Kidney epithelial cell (primary cell): ENCODE results near the gene ARSH. TPM values are rescaled to one million over a fixed set of nuclear protein-coding genes. Genes with fewer than 3 reads are reported as not detected.

Experiments
- DNase-seq: peaks from one replicate; pipeline ENCODE4 v3.0.0-alpha.2; 2010; ENCODE audit warnings: low read depth
- H3K27me3 ChIP-seq: 2 replicates; pipeline ENCODE4 v1.6.0; 2011; ENCODE audit warnings: low read length; ENCODE audit not compliant: control insufficient read depth, insufficient read depth
- H3K36me3 ChIP-seq: 2 replicates; pipeline ENCODE4 v1.5.1; 2011; ENCODE audit warnings: low read length; ENCODE audit not compliant: control insufficient read depth, insufficient read depth
- H3K4me3 ChIP-seq: 2 replicates; pipeline ENCODE4 v1.5.1; 2011; ENCODE audit warnings: low read depth, mild to moderate bottlenecking, control low read depth, low read length
- total RNA-seq: library from RNA; depleted of rRNA; stranded (reverse); fragments of >200 nt; gene quantifications from 2 replicates; pipeline ENCODE4 v1.2.3, GENCODE V29; 2015
- TF ChIP-seq, protein P1 (sequence below): IDR thresholded peaks from 2 replicates; pipeline ENCODE4 v1.5.1; 2011; ENCODE audit warnings: mild to moderate bottlenecking, moderate library complexity, low read length, control low read depth, inconsistent platforms; ENCODE audit not compliant: insufficient read depth, poor library complexity, severe bottlenecking

The ARSH gene
- total RNA-seq, 1 donor from 2014 or later: not detected

DNA sequence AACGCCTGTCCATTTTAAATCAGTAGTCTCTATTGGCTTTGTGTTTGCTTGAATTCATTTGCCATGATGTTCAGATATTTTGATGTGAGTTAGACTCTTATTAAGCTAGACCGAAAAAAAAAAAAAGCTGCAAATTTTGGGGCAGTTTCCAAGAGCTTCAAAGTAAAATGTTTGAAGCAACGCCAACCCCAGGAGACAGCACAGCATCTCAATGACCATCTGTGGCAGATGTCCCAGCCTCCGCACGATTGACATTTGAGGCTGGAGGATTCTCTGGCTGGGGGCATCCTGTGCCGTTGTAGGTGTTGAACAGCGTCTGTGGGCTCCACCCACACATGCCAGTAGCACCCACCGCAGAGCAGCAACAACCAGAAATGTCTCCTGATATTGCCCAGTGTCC, 17.8 kb downstream of the ARSH start:
- Histone ChIP-seq H3K36me3 (no peaks in the 10 kb centered on the region), H3K4me3 (no peak overlapping the region), H3K27me3 (no peaks in the 10 kb centered on the region)
- DNase-seq: no peak
- TF ChIP-seq, protein P1, sequence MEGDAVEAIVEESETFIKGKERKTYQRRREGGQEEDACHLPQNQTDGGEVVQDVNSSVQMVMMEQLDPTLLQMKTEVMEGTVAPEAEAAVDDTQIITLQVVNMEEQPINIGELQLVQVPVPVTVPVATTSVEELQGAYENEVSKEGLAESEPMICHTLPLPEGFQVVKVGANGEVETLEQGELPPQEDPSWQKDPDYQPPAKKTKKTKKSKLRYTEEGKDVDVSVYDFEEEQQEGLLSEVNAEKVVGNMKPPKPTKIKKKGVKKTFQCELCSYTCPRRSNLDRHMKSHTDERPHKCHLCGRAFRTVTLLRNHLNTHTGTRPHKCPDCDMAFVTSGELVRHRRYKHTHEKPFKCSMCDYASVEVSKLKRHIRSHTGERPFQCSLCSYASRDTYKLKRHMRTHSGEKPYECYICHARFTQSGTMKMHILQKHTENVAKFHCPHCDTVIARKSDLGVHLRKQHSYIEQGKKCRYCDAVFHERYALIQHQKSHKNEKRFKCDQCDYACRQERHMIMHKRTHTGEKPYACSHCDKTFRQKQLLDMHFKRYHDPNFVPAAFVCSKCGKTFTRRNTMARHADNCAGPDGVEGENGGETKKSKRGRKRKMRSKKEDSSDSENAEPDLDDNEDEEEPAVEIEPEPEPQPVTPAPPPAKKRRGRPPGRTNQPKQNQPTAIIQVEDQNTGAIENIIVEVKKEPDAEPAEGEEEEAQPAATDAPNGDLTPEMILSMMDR: no peak

DNA sequence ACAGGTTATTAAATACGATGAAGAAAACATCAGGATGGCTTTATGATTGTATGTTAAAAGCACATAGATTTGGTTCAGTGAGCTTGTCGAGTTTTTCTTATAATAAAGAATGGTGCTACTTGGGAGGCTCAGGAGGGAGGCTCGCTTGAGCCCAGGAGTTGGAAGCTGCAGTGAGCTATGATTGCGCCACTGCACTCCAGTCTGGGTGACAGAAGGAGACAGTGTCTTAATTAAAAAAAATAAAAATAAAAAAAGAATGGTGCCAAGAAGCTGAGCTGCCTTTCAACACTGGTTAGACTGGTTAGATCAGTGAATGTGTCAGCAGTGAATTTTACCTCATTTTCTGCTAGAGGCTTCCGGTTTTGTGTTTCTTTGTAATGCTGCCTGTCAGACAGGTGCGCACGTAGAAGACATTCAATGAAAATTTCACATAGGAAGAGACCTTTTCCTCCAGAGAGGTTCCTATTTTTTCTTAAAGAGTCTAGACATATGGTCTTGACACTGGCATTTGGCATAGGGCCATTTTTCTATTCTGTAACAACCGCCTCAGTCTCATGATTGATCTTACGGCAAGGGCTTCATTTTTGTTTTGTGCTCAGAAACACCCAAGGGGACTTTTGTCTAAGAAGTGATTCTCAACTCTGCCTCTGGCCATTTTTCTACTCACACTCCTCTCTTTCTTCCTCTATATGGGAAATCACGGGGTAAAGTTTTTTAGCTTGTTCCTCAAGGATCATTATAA, 19.9 kb downstream of the ARSH start:
- DNase-seq: no peak
- Histone ChIP-seq H3K36me3 (no peaks in the 10 kb centered on the region), H3K4me3 (no peak overlapping the region), H3K27me3 (no peaks in the 10 kb centered on the region)
- TF ChIP-seq, protein P1: no peak

DNA sequence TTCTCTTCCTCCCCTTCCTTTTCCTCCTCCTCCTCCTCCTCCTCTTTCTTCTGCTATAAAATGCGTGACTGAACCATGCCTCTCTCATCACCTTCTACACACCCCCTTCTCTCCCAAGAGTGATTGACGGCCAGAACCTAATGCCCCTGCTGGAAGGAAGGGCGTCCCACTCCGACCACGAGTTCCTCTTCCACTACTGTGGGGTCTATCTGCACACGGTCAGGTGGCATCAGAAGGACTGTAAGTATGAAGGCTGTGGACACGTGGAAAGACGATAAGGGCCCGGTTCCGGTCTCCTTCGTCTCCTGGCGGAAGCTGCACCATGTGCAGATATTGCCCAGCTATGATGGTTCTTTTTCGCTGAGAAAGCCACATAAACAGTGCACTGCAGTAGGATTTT, 22.8 kb downstream of the ARSH start:
- H3K27me3 ChIP-seq: no peaks in the 10 kb centered on the region

DNA sequence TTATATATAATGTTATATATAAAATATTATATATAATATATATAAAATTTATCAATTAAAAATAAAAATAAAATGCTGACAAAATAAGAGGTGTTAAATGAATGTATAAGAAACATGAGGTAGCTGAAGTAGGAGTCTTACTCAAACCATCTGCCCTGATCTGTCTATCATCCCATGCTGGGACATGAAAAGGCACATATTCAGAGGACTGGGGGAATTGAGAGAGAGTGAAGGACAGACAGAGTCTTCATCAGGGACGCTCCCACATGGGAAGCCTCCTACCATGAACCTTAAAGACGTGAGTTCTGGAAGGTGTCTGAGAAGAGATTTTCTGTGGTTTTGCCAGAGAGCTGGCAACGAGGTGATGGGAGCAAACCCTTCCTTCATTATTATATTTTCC, 30.9 kb downstream of the ARSH start:
- no peak overlapping the region for H3K4me3 ChIP-seq
- H3K27me3 ChIP-seq: no peaks in the 10 kb centered on the region
- H3K36me3 ChIP-seq: no peaks in the 10 kb centered on the region
- no peak for DNase-seq
- TF ChIP-seq, protein P1: no peak

More for the DNA sequence above, 22.8 kb downstream of the ARSH start:
- TF ChIP-seq, protein P1: no peak
- no peaks in the 10 kb centered on the region for H3K36me3 ChIP-seq
- no peak for DNase-seq
- H3K4me3 ChIP-seq: no peak overlapping the region

DNA sequence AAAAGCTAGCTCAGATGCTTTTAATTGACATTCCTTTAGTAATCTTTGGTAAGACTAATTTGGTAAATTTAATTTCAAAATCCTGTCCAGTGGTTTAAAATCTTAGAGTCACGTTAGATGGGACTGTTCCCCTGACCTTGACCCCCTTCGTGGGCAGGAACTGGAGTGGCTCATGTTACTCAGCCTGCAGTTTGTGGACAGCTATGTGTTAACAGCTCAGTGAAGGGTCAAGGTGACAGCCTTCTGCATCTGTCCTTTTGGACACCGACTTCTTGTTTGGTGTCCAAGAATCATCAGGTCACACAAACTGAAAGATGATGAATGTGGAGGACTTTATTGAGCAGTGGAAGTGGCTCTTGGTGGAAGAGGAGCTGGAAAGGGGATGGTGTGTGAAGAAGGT, 37.9 kb downstream of the ARSH start:
- no peak for DNase-seq
- Histone ChIP-seq H3K27me3 (no peaks in the 10 kb centered on the region), H3K36me3 (no peaks in the 10 kb centered on the region), H3K4me3 (no peak overlapping the region)
- TF ChIP-seq, protein P1: no peak

DNA sequence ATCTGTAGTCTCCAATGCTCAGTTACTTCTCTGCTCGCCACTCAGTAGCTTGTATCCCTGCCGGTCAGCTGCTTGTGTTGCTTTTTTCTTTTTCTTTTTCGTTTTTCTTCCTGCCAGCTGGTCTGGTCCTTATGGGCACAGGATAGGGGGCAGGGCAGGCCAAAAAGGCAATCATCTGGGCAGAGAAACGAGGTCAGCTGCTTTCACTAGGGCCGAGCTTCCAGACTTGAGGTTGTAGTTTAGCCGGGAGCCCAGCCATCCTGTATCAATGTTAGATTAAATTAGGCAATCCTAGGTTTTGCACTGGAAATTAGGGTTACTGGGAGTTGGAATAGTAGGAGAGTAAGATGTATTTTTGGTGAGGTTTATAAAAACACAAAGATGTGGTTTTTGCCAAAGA, 38.3 kb downstream of the ARSH start:
- no peaks in the 10 kb centered on the region for H3K36me3 ChIP-seq
- no peaks in the 10 kb centered on the region for H3K27me3 ChIP-seq
- H3K4me3 ChIP-seq: no peak overlapping the region
- TF ChIP-seq, protein P1: no peak
- DNase-seq: no peak
